ENCODE data around the gene GABRA5. TPM values are rescaled to one million over a fixed set of nuclear protein-coding genes. Genes with fewer than 3 reads are reported as not detected.

Gene GABRA5
- total RNA-seq, 1 donor = 0.43 TPM

DNA sequence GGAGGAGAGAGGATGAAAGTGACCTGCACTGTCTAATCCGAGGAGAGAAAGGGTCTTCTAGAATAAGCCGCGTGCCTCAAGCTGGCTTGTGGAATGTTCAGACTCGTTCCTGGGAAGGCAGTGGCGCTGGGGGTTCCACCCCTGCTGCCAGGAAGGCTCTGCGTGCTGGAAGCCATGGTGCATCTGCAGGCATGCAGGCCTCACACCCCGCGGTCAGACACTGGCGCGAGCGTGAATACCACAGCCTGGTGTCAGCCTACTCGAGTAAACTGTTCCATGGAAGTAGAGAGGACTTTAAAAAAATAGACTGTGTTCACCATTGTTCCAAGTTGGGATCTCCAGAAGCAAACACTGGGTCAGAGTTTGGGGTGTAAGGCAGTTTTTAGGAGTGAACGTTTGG, 78.2 kb downstream of the GABRA5 start:
- no peak overlapping the region for H3K4me3 ChIP-seq (ENCODE audit: low read depth, low read length)
- TF ChIP-seq, protein P1, sequence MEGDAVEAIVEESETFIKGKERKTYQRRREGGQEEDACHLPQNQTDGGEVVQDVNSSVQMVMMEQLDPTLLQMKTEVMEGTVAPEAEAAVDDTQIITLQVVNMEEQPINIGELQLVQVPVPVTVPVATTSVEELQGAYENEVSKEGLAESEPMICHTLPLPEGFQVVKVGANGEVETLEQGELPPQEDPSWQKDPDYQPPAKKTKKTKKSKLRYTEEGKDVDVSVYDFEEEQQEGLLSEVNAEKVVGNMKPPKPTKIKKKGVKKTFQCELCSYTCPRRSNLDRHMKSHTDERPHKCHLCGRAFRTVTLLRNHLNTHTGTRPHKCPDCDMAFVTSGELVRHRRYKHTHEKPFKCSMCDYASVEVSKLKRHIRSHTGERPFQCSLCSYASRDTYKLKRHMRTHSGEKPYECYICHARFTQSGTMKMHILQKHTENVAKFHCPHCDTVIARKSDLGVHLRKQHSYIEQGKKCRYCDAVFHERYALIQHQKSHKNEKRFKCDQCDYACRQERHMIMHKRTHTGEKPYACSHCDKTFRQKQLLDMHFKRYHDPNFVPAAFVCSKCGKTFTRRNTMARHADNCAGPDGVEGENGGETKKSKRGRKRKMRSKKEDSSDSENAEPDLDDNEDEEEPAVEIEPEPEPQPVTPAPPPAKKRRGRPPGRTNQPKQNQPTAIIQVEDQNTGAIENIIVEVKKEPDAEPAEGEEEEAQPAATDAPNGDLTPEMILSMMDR (IDR thresholded peaks at IDR 0.05; ENCODE audit: insufficient read depth, low read depth, low read length) = no peak
- DNase-seq (ENCODE audit: low read depth) = no peak

DNA sequence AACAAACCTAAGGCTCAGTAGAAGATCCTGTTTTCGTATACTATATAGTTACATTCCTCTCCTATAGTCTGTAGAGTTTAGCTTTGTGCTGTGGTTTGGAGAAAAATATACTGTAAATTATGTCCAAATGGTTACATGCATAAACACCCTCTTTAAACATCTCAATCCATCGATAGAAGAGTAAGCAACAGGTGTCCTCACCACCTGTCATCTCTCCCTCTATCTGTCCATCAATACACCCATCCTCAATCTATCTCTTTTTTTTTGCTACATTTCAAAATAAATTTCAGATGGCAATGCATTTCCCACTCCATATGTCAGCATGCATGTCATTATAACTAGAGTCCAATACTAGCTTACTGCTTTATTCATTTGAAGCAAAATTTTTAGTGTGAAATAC, 83.1 kb downstream of the GABRA5 start:
- TF ChIP-seq, protein P1 (IDR thresholded peaks at IDR 0.05; ENCODE audit: insufficient read depth, low read depth, low read length) = no peak
- no peak for DNase-seq (ENCODE audit: low read depth)

DNA sequence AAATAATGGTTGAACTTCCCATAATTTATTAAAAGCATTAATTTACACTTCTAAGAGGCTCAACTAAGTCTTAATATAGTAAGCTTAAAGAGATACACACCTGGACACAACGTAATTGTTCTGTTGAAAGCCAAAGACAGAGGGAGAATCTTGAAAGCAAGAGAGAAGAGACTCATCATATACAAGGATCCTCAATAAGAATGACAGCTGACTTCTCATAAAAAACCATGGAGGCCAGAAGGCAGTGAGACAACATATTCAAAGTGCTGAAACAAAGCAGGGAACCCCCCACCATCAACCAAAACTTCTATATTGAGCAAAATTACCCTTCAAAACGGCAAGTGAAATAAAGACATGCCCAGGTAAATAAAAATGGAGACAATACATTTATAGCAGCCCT, 87.5 kb downstream of the GABRA5 start:
- no peak overlapping the region for H3K4me3 ChIP-seq (ENCODE audit: low read depth, low read length)
- TF ChIP-seq, protein P1 (IDR thresholded peaks at IDR 0.05; ENCODE audit: insufficient read depth, low read depth, low read length) = no peak
- DNase-seq (ENCODE audit: low read depth) = no peak

More for the DNA sequence above, 83.1 kb downstream of the GABRA5 start:
- H3K4me3 ChIP-seq (ENCODE audit: low read depth, low read length) = no peak overlapping the region

DNA sequence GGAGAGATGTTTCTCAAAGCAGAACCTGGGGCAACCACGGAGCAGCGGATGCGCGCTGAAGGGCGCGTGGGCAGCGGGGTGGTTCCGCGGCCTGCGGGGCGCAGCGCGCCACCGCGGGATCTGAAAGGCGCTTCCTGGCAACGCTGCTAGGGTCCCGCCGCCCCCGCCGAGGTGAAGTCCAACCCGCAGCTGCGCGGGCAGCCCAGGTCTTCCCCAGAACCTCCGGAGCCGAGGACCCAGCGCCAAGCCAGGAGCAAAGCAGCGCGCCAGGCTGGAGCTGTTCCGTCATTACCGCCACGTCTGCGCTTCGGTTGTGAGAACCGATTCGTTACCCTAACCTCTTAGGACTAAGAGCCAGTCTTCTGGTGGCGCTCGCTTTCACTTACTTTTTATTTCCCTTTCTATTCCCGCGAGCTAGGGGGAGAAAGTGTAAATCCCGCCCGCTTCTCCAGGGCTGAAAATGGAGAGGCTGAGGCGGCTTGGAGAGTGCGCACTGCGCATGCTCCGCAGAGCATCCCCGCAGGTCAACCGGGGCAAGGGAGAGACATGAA, 100.9 kb downstream of the GABRA5 start:
- TF ChIP-seq, protein P1 (IDR thresholded peaks at IDR 0.05; ENCODE audit: insufficient read depth, low read depth, low read length) = no peak
- DNase-seq (ENCODE audit: low read depth) = no peak
- H3K4me3 ChIP-seq (ENCODE audit: low read depth, low read length) = no peak overlapping the region

DNA sequence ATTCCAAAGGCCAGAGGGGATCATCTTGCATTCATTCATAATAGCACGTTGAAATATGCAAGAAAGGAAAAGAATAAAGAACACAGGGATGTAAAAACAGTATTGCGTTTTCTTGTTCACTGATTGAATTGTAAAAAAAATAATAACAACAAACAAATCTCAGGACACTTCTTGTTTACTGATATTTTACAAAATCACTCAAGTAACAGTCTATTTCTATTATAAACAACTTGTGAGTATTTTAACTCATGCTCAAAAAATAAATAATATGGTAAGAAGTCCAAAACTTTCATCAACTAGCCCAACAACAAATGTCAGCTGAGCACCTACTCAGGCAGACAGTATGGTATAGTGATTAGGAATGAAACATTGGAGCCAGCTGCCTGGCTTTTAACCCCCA, 101.9 kb downstream of the GABRA5 start:
- TF ChIP-seq, protein P1 (IDR thresholded peaks at IDR 0.05; ENCODE audit: insufficient read depth, low read depth, low read length) = no peak
- no peak overlapping the region for H3K4me3 ChIP-seq (ENCODE audit: low read depth, low read length)
- no peak for DNase-seq (ENCODE audit: low read depth)

DNA sequence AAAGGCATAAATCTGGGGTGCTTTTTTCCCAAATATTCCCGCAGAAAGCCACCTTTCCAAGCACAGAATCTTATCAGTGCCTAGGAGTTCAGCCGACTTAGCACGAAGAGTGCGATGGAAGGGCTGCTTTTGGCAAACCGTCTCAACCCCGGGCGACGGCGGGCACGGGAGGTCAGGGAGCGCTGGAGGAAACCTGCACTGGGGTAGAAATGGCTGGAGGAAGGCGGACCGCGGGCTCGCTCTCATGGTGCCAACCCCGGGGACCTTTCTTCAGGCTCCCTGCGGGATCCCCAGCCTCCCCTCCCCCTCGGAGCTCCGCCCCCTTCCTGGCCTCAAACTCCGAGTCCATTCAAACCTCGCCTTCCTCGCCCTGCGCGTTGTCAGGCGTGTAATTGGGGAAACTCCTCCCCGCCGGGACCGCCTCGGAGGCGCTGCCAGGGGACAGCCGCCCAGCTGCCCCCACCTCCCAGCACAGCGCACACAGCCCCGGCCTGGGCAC, 103.9 kb downstream of the GABRA5 start, which contains the start of gene GABRG3:
GABRG3 (plus strand) TSS at position 470 of the 499 bp plus-strand sequence.
- H3K4me3 ChIP-seq (ENCODE audit: low read depth, low read length) = no peak within 1 kb of the TSS
- TF ChIP-seq, protein P1 (IDR thresholded peaks at IDR 0.05; ENCODE audit: insufficient read depth, low read depth, low read length) = no peak
- DNase-seq (ENCODE audit: low read depth) = no peak

Measured in fibroblast of villous mesenchyme (primary cell).